Fibroblast of lung (primary cell): ENCODE measurements around the gene TGFBR2.

ENCODE experiments used
- EZH2 ChIP-seq: IDR thresholded peaks from 2 replicates; pipeline ENCODE4 v1.5.1; 2012; ENCODE audit warnings: low read length, control low read depth, mild to moderate bottlenecking; ENCODE audit errors: missing control alignments
- TF ChIP-seq, protein P1 (sequence below), 2 donors: IDR thresholded peaks in 1 of 2; conservative IDR thresholded peaks in 1 of 2; 1 replicate in 1 of 2; 2 replicates in 1 of 2; pipeline ENCODE4 v1.5.1; 2011 to 2012; ENCODE audit warnings: low read length in 2 of 2, control low read depth in 1 of 2, inconsistent platforms in 1 of 2, low read depth in 1 of 2, mild to moderate bottlenecking in 1 of 2

DNA sequence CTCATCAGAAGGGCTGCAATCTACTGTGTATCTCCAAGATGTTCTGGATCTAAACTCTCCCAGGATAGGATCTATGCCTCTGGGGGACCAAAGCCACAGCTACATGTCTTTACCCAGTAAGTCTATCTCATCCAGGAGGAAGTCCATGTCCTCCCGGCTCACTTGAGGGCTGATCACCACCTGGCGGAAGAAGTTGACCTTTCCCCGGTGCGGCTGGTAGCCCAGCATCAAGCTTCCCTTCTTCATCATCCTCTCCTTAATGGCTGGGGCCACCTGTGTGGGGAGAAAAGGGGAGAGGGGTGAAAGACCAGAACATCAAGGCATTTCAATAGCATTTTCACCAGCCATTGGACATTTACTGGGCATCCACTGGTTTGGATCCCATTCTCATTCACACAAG, 121.7 kb downstream of the TGFBR2 start:
- TF ChIP-seq, protein P1, sequence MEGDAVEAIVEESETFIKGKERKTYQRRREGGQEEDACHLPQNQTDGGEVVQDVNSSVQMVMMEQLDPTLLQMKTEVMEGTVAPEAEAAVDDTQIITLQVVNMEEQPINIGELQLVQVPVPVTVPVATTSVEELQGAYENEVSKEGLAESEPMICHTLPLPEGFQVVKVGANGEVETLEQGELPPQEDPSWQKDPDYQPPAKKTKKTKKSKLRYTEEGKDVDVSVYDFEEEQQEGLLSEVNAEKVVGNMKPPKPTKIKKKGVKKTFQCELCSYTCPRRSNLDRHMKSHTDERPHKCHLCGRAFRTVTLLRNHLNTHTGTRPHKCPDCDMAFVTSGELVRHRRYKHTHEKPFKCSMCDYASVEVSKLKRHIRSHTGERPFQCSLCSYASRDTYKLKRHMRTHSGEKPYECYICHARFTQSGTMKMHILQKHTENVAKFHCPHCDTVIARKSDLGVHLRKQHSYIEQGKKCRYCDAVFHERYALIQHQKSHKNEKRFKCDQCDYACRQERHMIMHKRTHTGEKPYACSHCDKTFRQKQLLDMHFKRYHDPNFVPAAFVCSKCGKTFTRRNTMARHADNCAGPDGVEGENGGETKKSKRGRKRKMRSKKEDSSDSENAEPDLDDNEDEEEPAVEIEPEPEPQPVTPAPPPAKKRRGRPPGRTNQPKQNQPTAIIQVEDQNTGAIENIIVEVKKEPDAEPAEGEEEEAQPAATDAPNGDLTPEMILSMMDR (conservative IDR thresholded peaks at IDR 0.05 in 1 of 2, IDR thresholded peaks at IDR 0.05 in 1 of 2; ENCODE audit: low read depth in 1 of 2, low read length in 2 of 2) = no peak
- TF ChIP-seq EZH2 = no peak
